ENCODE results near the gene ERMARD.

Gene ERMARD

GRCh38 chr6:169720207-169720855 is 31.1 kb upstream of the ERMARD start:
- Histone ChIP-seq H3K36me3 (ENCODE audit: control insufficient read depth in 2 of 2, insufficient read depth in 2 of 2, low read length in 2 of 2) (peaks cover 3 to 11% of the 10 kb centered on the region in 2 donors), H3K4me3 (ENCODE audit: low read length in 2 of 2) (no peak overlapping the region)

GRCh38 chr6:169722362-169723199 is 28.8 kb upstream of the ERMARD start:
- H3K36me3 ChIP-seq (ENCODE audit: control insufficient read depth in 2 of 2, insufficient read depth in 2 of 2, low read length in 2 of 2): peaks cover 0 to 4% of the 10 kb centered on the region in 2 donors
- H3K4me1 ChIP-seq (ENCODE audit: control insufficient read depth in 2 of 2, insufficient read depth in 2 of 2, low read length in 2 of 2): peaks cover 12 to 15% of the 10 kb centered on the region in 2 donors
- peak overlapping the region; percentile 80 to 88 for H3K9ac ChIP-seq (ENCODE audit: low read depth in 1 of 2, low read length in 2 of 2)
- peak overlapping the region; percentile 81 to 93 for H3K4me3 ChIP-seq (ENCODE audit: low read length in 2 of 2)
- no peaks in the 10 kb centered on the region for H3K27me3 ChIP-seq (ENCODE audit: control insufficient read depth in 2 of 2, insufficient read depth in 2 of 2, low read length in 2 of 2)
- H3K9me3 ChIP-seq (ENCODE audit: control insufficient read depth in 2 of 2, low read length in 2 of 2): no peaks in the 10 kb centered on the region
- peak overlapping the region; percentile 83 to 88 for H3K27ac ChIP-seq (ENCODE audit: low read depth in 2 of 2, low read length in 2 of 2)

More at GRCh38 chr6:169720207-169720855, 31.1 kb upstream of the ERMARD start:
- no peak overlapping the region for H3K9ac ChIP-seq (ENCODE audit: low read depth in 1 of 2, low read length in 2 of 2)
- no peak overlapping the region for H3K27ac ChIP-seq (ENCODE audit: low read depth in 2 of 2, low read length in 2 of 2)
- H3K27me3 ChIP-seq (ENCODE audit: control insufficient read depth in 2 of 2, insufficient read depth in 2 of 2, low read length in 2 of 2): no peaks in the 10 kb centered on the region
- peaks cover 12 to 15% of the 10 kb centered on the region in 2 donors for H3K4me1 ChIP-seq (ENCODE audit: control insufficient read depth in 2 of 2, insufficient read depth in 2 of 2, low read length in 2 of 2)
- no peaks in the 10 kb centered on the region for H3K9me3 ChIP-seq (ENCODE audit: control insufficient read depth in 2 of 2, low read length in 2 of 2)

DNA sequence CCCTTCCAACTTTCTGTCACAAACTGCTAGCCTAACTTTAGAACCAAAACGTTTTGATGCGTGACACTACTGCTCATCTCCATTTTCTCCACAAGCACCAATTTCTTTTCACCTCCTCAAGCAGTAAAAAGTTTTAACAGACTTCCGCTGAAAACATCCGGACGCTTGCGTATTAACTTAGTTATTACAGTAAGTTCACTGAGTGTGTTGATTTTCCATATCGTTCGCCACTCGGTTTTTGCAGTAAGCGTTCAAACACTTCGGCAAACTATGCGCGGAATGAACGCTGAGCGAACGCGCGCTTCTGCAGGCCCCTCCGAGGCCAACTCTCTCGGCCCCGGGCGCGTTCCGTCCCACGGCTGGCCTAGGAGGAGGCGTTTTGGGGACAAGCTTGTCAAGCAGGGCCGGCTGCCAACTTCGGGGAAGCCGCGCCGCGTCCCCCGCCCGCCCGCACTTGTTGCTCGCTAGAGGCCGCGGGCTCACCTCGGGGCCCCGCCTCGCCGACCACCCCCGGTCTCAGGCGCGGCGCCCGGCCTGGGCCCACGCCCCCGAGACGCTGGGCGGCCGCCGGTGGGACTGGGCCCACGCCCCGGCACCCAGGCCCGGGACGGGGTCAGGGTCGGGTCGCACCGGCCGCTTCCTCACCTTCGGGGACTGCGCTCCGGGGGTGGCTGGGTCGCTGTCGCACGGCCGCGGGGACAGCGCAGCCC is 28.1 kb upstream of the ERMARD start:
- Histone ChIP-seq H3K27ac (ENCODE audit: low read depth in 2 of 2, low read length in 2 of 2) (peak overlapping the region; percentile 83 to 88), H3K4me1 (ENCODE audit: control insufficient read depth in 2 of 2, insufficient read depth in 2 of 2, low read length in 2 of 2) (peaks cover 12 to 15% of the 10 kb centered on the region in 2 donors), H3K36me3 (ENCODE audit: control insufficient read depth in 2 of 2, insufficient read depth in 2 of 2, low read length in 2 of 2) (peaks cover 0 to under 1% of the 10 kb centered on the region in 2 donors), H3K9me3 (ENCODE audit: control insufficient read depth in 2 of 2, low read length in 2 of 2) (no peaks in the 10 kb centered on the region), H3K9ac (ENCODE audit: low read depth in 1 of 2, low read length in 2 of 2) (peak overlapping the region; percentile 80 to 88), H3K27me3 (ENCODE audit: control insufficient read depth in 2 of 2, insufficient read depth in 2 of 2, low read length in 2 of 2) (no peaks in the 10 kb centered on the region), H3K4me3 (ENCODE audit: low read length in 2 of 2) (peak overlapping the region; percentile 81 to 93)

DNA sequence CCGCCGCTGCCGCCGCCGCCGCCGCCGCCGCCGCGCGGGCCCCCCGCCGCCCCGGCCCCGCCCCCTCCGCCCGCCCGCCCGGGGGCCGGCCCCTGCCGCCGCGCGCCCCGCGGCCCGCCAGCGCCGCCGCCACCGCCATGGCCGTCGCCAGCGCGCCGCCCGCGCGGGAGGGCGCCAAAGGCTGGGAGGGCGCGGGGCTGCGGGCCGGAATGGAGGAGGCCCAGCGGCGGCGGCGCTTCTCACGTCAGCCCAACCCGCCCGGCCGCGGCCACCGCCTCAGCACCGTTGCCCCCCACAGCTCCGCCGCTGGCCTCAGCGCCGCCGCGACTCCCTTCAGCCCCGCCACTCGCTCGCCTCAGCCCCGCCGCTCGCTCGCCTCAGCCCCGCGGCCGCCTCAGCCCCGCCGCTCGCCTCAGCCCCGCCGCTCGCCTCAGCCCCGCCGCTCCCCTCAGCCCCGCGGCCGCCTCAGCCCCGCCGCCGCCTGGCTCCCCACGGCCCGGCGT is 27.4 kb upstream of the ERMARD start:
- peaks cover 12 to 15% of the 10 kb centered on the region in 2 donors for H3K4me1 ChIP-seq (ENCODE audit: control insufficient read depth in 2 of 2, insufficient read depth in 2 of 2, low read length in 2 of 2)
- H3K27ac ChIP-seq (ENCODE audit: low read depth in 2 of 2, low read length in 2 of 2): peak overlapping the region; percentile 85 to 87
- H3K9me3 ChIP-seq (ENCODE audit: control insufficient read depth in 2 of 2, low read length in 2 of 2): no peaks in the 10 kb centered on the region
- peak overlapping the region in 1 of 2 donors; percentile 50 for H3K4me3 ChIP-seq (ENCODE audit: low read length in 2 of 2)
- no peaks in the 10 kb centered on the region for H3K27me3 ChIP-seq (ENCODE audit: control insufficient read depth in 2 of 2, insufficient read depth in 2 of 2, low read length in 2 of 2)
- no peaks in the 10 kb centered on the region for H3K36me3 ChIP-seq (ENCODE audit: control insufficient read depth in 2 of 2, insufficient read depth in 2 of 2, low read length in 2 of 2)
- peak overlapping the region in 1 of 2 donors; percentile 80 for H3K9ac ChIP-seq (ENCODE audit: low read depth in 1 of 2, low read length in 2 of 2)

DNA sequence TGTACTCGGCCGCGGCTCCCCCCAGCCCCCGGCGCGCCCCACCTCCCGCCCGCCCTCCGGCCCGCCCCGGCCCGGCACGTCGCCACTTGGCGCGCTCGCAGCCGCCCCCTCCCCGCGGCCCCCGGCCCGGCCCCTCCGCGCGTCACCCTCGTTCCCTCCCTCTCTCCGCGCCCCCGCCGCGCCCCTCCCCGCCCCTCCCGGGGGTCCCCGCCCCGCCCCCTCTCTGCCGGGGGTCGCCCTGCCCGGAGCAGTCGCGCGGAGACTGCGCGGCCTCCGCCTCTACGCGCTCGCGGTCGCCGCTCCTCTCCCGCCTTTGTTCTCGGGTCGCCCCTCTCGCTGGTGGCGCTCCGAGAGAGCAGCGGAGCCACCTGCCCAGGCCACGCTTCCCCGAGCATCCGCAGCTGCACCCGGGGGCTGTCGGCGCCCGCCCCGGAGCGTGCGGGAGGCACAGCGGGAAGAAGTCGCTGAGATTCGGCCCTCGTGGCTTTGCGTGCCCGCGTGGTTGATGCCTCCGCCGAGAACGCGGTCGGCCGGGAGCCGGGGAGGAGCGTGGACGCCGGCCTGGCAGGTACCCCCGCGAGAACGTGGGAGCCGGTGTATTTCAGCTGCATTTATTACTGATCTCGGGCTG is 26.8 kb upstream of the ERMARD start, which contains the start of gene PHF10:
Gene PHF10 (minus strand): TSS at position 7 of the 631 bp plus-strand sequence. CDS start 569 bp downstream, outside the sequence.
- H3K4me1 ChIP-seq (ENCODE audit: control insufficient read depth in 2 of 2, insufficient read depth in 2 of 2, low read length in 2 of 2): peaks cover 12 to 15% of the 10 kb centered on the region in 2 donors
- peak within 1 kb of the TSS; percentile 81 to 93 for H3K4me3 ChIP-seq (ENCODE audit: low read length in 2 of 2)
- peak within 1 kb of the TSS; percentile 80 to 88 for H3K9ac ChIP-seq (ENCODE audit: low read depth in 1 of 2, low read length in 2 of 2)
- no peaks in the 10 kb centered on the region for H3K36me3 ChIP-seq (ENCODE audit: control insufficient read depth in 2 of 2, insufficient read depth in 2 of 2, low read length in 2 of 2)
- no peaks in the 10 kb centered on the region for H3K27me3 ChIP-seq (ENCODE audit: control insufficient read depth in 2 of 2, insufficient read depth in 2 of 2, low read length in 2 of 2)
- peak within 1 kb of the TSS; percentile 85 to 88 for H3K27ac ChIP-seq (ENCODE audit: low read depth in 2 of 2, low read length in 2 of 2)
- no peaks in the 10 kb centered on the region for H3K9me3 ChIP-seq (ENCODE audit: control insufficient read depth in 2 of 2, low read length in 2 of 2)

DNA sequence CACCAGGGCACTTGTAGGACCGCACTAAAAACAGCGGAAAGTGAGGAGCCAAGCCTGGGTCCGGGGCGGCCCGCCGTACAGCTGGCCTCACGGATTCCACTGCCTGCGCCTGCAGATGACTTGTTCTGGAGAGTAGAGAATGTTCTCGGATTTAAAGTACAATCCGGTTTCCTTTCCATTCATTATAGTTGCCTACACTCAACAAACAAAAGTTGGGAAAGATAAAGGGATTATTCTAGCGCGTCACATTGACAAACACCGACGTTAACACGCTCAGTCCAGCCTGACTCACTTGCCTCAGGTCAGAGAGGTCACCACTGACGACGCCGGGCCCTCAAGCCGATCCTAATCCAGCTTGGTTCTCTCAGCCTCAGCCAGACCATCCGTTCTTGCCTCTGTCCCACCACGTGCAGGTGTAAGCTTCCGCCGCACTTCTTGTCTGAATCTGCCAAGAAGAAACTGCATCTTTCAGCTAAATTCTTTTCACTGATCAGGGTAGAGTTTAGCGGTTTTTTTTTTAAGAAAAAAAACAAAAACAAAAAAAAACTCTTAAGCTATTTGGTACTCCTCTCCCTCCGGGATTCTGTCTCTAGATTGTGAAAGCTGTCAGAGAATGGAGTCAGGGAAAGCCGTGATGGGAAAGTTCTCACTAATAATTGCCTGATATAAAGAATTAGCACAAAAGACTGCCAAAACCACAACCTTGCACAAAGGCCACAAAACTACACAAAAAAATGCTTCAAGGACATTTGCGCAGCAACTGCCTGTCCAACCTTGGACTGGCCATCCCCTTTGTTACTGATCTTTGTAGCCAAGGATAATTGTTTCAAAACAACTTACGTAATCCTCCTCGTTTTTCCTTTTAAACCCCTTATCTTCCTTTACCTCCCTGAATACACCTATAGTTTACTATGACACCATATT is 26.0 kb upstream of the ERMARD start:
- Histone ChIP-seq H3K9ac (ENCODE audit: low read depth in 1 of 2, low read length in 2 of 2) (peak overlapping the region; percentile 61 to 67), H3K36me3 (ENCODE audit: control insufficient read depth in 2 of 2, insufficient read depth in 2 of 2, low read length in 2 of 2) (no peaks in the 10 kb centered on the region), H3K9me3 (ENCODE audit: control insufficient read depth in 2 of 2, low read length in 2 of 2) (no peaks in the 10 kb centered on the region), H3K27me3 (ENCODE audit: control insufficient read depth in 2 of 2, insufficient read depth in 2 of 2, low read length in 2 of 2) (no peaks in the 10 kb centered on the region), H3K27ac (ENCODE audit: low read depth in 2 of 2, low read length in 2 of 2) (peak overlapping the region; percentile 69 to 83), H3K4me1 (ENCODE audit: control insufficient read depth in 2 of 2, insufficient read depth in 2 of 2, low read length in 2 of 2) (peaks cover 12 to 17% of the 10 kb centered on the region in 2 donors), H3K4me3 (ENCODE audit: low read length in 2 of 2) (peak overlapping the region; percentile 67 to 76)

DNA sequence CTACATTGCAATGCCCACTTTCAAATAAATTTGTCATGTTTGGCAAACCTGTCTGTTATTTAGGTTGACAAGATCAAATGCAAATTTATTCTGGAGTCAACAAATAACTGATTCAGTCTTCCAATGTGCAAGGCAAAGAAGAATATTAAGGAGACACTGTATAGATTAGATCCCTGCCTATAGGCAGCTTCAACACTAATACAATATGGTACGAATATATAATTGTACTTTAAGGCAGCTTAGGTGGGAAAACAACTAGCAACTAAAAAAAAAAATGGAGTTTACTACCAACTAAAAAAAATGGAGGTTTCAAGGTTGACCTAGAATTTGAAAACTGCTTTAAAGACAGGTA is 25.4 kb upstream of the ERMARD start:
- Histone ChIP-seq H3K36me3 (ENCODE audit: control insufficient read depth in 2 of 2, insufficient read depth in 2 of 2, low read length in 2 of 2) (no peaks in the 10 kb centered on the region), H3K27ac (ENCODE audit: low read depth in 2 of 2, low read length in 2 of 2) (no peak overlapping the region), H3K9me3 (ENCODE audit: control insufficient read depth in 2 of 2, low read length in 2 of 2) (no peaks in the 10 kb centered on the region), H3K4me1 (ENCODE audit: control insufficient read depth in 2 of 2, insufficient read depth in 2 of 2, low read length in 2 of 2) (peaks cover 12 to 17% of the 10 kb centered on the region in 2 donors), H3K27me3 (ENCODE audit: control insufficient read depth in 2 of 2, insufficient read depth in 2 of 2, low read length in 2 of 2) (no peaks in the 10 kb centered on the region), H3K4me3 (ENCODE audit: low read length in 2 of 2) (no peak overlapping the region), H3K9ac (ENCODE audit: low read depth in 1 of 2, low read length in 2 of 2) (no peak overlapping the region)

DNA sequence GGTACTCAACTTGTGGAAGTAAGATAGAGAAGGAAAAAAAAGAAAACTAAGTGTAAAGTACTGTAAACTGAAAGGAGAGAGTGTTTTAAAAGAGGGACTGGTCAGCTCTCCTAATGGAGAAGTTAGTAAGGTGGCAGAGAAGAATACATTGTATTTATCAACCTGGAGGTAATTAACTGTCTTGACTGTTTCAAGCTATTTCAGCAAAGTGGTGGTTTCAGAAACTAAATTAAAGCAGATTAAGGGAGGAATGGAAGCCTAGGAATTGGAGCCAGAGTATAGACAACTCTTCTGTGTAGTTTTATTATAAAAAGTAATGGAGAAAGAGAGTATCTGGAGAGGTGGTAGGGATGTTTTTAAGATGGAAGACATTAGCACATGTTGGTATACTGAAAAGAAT is 24.5 kb upstream of the ERMARD start:
- Histone ChIP-seq H3K27ac (ENCODE audit: low read depth in 2 of 2, low read length in 2 of 2) (no peak overlapping the region), H3K4me3 (ENCODE audit: low read length in 2 of 2) (no peak overlapping the region), H3K4me1 (ENCODE audit: control insufficient read depth in 2 of 2, insufficient read depth in 2 of 2, low read length in 2 of 2) (peaks cover 9 to 17% of the 10 kb centered on the region in 2 donors), H3K27me3 (ENCODE audit: control insufficient read depth in 2 of 2, insufficient read depth in 2 of 2, low read length in 2 of 2) (no peaks in the 10 kb centered on the region), H3K9ac (ENCODE audit: low read depth in 1 of 2, low read length in 2 of 2) (no peak overlapping the region), H3K36me3 (ENCODE audit: control insufficient read depth in 2 of 2, insufficient read depth in 2 of 2, low read length in 2 of 2) (no peaks in the 10 kb centered on the region), H3K9me3 (ENCODE audit: control insufficient read depth in 2 of 2, low read length in 2 of 2) (no peaks in the 10 kb centered on the region)

GRCh38 chr6:169729961-169730360 is 21.5 kb upstream of the ERMARD start:
- H3K9ac ChIP-seq (ENCODE audit: low read depth in 1 of 2, low read length in 2 of 2): no peak overlapping the region
- no peak overlapping the region for H3K27ac ChIP-seq (ENCODE audit: low read depth in 2 of 2, low read length in 2 of 2)
- no peaks in the 10 kb centered on the region for H3K36me3 ChIP-seq (ENCODE audit: control insufficient read depth in 2 of 2, insufficient read depth in 2 of 2, low read length in 2 of 2)
- peaks cover 0 to 5% of the 10 kb centered on the region in 2 donors for H3K4me1 ChIP-seq (ENCODE audit: control insufficient read depth in 2 of 2, insufficient read depth in 2 of 2, low read length in 2 of 2)
- no peak overlapping the region for H3K4me3 ChIP-seq (ENCODE audit: low read length in 2 of 2)
- no peaks in the 10 kb centered on the region for H3K27me3 ChIP-seq (ENCODE audit: control insufficient read depth in 2 of 2, insufficient read depth in 2 of 2, low read length in 2 of 2)
- H3K9me3 ChIP-seq (ENCODE audit: control insufficient read depth in 2 of 2, low read length in 2 of 2): no peaks in the 10 kb centered on the region
